H1 (cell line): ENCODE data around the gene TASOR2. TPM values are rescaled to one million over a fixed set of nuclear protein-coding genes. Genes with fewer than 3 reads are reported as not detected.

Source experiments
- CTCF ChIA-PET: fragments of 300-600 bp; sonication (Branson Sonifier 250); formaldehyde crosslinking; loops from one replicate; lab custom pipeline; 2021; ENCODE audit not compliant: partially characterized antibody; lab: Charles Lee
- POLR2A ChIA-PET: fragments of 300-600 bp; sonication (Branson Sonifier 250); formaldehyde crosslinking; loops from one replicate; lab custom pipeline; 2021; ENCODE audit warnings: inconsistent platforms; ENCODE audit not compliant: partially characterized antibody; lab: Charles Lee
- DNase-seq, 2 experiments: peaks; one replicate each; pipeline versions ENCODE4 v3.0.0 to v3.0.0-alpha.2; 2010 to 2022; ENCODE audit warnings: low spot score in 2 of 2, low read depth in 1 of 2, mixed read lengths in 1 of 2
- FAIRE-seq: peaks from 2 replicates; lab custom pipeline; 2011; peaks lifted over from hg19 to GRCh38; lab: Jason Lieb, UNC
- H2AFZ ChIP-seq: 2 replicates; pipeline ENCODE4 v1.8.1; 2012; ENCODE audit warnings: low read length, inconsistent platforms
- H2AK5ac ChIP-seq: 2 replicates; pipeline ENCODE4 v1.6.1; 2013; ENCODE audit warnings: low read depth, low read length
- H2BK120ac ChIP-seq: replicated peaks from 2 replicates; pipeline ENCODE3; 2013; ENCODE audit warnings: low read depth, low read length, inconsistent platforms
- H2BK12ac ChIP-seq: 2 replicates; pipeline ENCODE4 v1.6.1; 2013; ENCODE audit warnings: low read depth, low read length
- H2BK15ac ChIP-seq: 2 replicates; pipeline ENCODE4 v1.6.1; 2013; ENCODE audit warnings: low read length
- H2BK20ac ChIP-seq: 2 replicates; pipeline ENCODE4 v1.6.1; 2013; ENCODE audit warnings: low read length
- H2BK5ac ChIP-seq: 2 replicates; pipeline ENCODE4 v1.6.1; 2013; ENCODE audit warnings: low read depth, low read length
- H3K14ac ChIP-seq: 2 replicates; pipeline ENCODE4 v1.6.1; 2013; ENCODE audit warnings: inconsistent platforms; ENCODE audit not compliant: insufficient read length
- H3K18ac ChIP-seq: 2 replicates; pipeline ENCODE4 v1.6.1; 2013; ENCODE audit warnings: low read length; ENCODE audit errors: extremely low read depth
- H3K23ac ChIP-seq: 2 replicates; pipeline ENCODE4 v1.6.1; 2013; ENCODE audit warnings: inconsistent platforms; ENCODE audit not compliant: insufficient read length
- H3K23me2 ChIP-seq: 2 replicates; pipeline ENCODE4 v1.6.1; 2013; ENCODE audit warnings: low read depth, low read length
- H3K27ac ChIP-seq: 2 replicates; pipeline ENCODE4 v1.6.1; 2011; ENCODE audit warnings: low read depth, low read length, inconsistent platforms
- H3K27me3 ChIP-seq, 4 experiments: replicated peaks in 1 of 4; 1 replicate in 1 of 4; 2 replicates in 3 of 4; pipeline versions ENCODE4 v1.6.1 to v1.8.1; 2011 to 2013; ENCODE audit warnings: low read length in 3 of 4, mild to moderate bottlenecking in 3 of 4, inconsistent platforms in 2 of 4, mixed read lengths in 2 of 4, moderate library complexity in 1 of 4; ENCODE audit not compliant: control insufficient read depth in 3 of 4, insufficient read depth in 3 of 4; ENCODE audit errors: extremely low read depth in 1 of 4
- H3K36me3 ChIP-seq, 4 experiments: 2 replicates each; pipeline versions ENCODE4 v1.6.1 to v1.8.1; 2011 to 2013; ENCODE audit warnings: mild to moderate bottlenecking in 4 of 4, low read length in 3 of 4, moderate library complexity in 2 of 4, control low read depth in 1 of 4, inconsistent platforms in 1 of 4; ENCODE audit not compliant: insufficient read depth in 4 of 4, control insufficient read depth in 2 of 4
- H3K4ac ChIP-seq: replicated peaks from 2 replicates; pipeline ENCODE3; 2013; ENCODE audit warnings: low read length, low read depth, mixed read lengths, inconsistent platforms; ENCODE audit not compliant: insufficient read length
- H3K4me1 ChIP-seq, 4 experiments: replicated peaks in 1 of 4; 1 replicate in 1 of 4; 2 replicates in 3 of 4; pipeline versions ENCODE4 v1.6.1 to v1.8.1; 2011 to 2013; ENCODE audit warnings: low read length in 3 of 4, inconsistent platforms in 2 of 4, mixed read lengths in 1 of 4; ENCODE audit not compliant: insufficient read depth in 4 of 4, control insufficient read depth in 3 of 4
- H3K4me2 ChIP-seq, 2 experiments: 2 replicates each; pipeline versions ENCODE4 v1.6.1 to v1.8.1; 2011 to 2013; ENCODE audit warnings: low read depth in 2 of 2, low read length in 2 of 2, control low read depth in 1 of 2, inconsistent platforms in 1 of 2, mild to moderate bottlenecking in 1 of 2; ENCODE audit not compliant: insufficient read depth in 1 of 2
- H3K4me3 ChIP-seq, 4 experiments: fragments of 200-600, 300-600 bp in 1 of 4; sonication (generic), shearing (Covaris generic), sonication (Bioruptor Twin) in 1 of 4; 2 replicates each; pipeline versions ENCODE4 v1.5.1 to v1.8.1; 2011 to 2016; ENCODE audit warnings: low read length in 4 of 4, low read depth in 3 of 4, control low read depth in 2 of 4, inconsistent platforms in 2 of 4, mild to moderate bottlenecking in 2 of 4, mixed read lengths in 1 of 4, moderate library complexity in 1 of 4; ENCODE audit not compliant: insufficient read depth in 2 of 4; ENCODE audit errors: extremely low read depth in 1 of 4
- H3K56ac ChIP-seq: replicated peaks from 2 replicates; pipeline ENCODE3; 2013; ENCODE audit warnings: low read depth, mild to moderate bottlenecking, mixed read lengths, low read length, inconsistent platforms; ENCODE audit not compliant: insufficient read length
- H3K79me1 ChIP-seq: 2 replicates; pipeline ENCODE4 v1.6.1; 2013; ENCODE audit warnings: low read depth, low read length, control low read depth
- H3K79me2 ChIP-seq, 2 experiments: 2 replicates each; pipeline versions ENCODE4 v1.6.1 to v1.8.1; 2012 to 2013; ENCODE audit warnings: low read length in 2 of 2, mild to moderate bottlenecking in 2 of 2, inconsistent platforms in 1 of 2; ENCODE audit not compliant: insufficient read depth in 2 of 2, control insufficient read depth in 1 of 2
- H3K9ac ChIP-seq, 4 experiments: replicated peaks in 1 of 4; 1 replicate in 1 of 4; 2 replicates in 3 of 4; pipeline versions ENCODE4 v1.6.1 to v1.8.1; 2011 to 2013; ENCODE audit warnings: low read depth in 3 of 4, low read length in 3 of 4, control low read depth in 2 of 4, mild to moderate bottlenecking in 2 of 4, moderate library complexity in 2 of 4, inconsistent platforms in 1 of 4; ENCODE audit errors: extremely low read depth in 1 of 4
- H3K9me3 ChIP-seq, 2 experiments: 2 replicates each; pipeline versions ENCODE4 v1.6.1 to v1.8.1; 2012 to 2013; ENCODE audit warnings: mild to moderate bottlenecking in 2 of 2, moderate library complexity in 2 of 2, control low read depth in 1 of 2, inconsistent platforms in 1 of 2, low read depth in 1 of 2, low read length in 1 of 2, mixed read lengths in 1 of 2; ENCODE audit not compliant: insufficient read depth in 2 of 2
- H4K20me1 ChIP-seq, 2 experiments: replicated peaks in 1 of 2; 2 replicates each; pipeline versions ENCODE3 to v1.8.1; 2011 to 2013; ENCODE audit warnings: inconsistent platforms in 2 of 2, low read length in 2 of 2, mild to moderate bottlenecking in 1 of 2; ENCODE audit not compliant: insufficient read depth in 2 of 2, control insufficient read depth in 1 of 2
- H4K5ac ChIP-seq: 2 replicates; pipeline ENCODE4 v1.6.1; 2013; ENCODE audit warnings: low read length, low read depth, mixed read lengths, inconsistent platforms; ENCODE audit not compliant: insufficient read length
- H4K8ac ChIP-seq: 2 replicates; pipeline ENCODE4 v1.8.0; 2013; ENCODE audit warnings: mild to moderate bottlenecking, moderate library complexity, low read length, inconsistent platforms; ENCODE audit not compliant: insufficient read depth; ENCODE audit errors: extremely low read depth
- H4K91ac ChIP-seq: replicated peaks from 2 replicates; pipeline ENCODE3; 2013; ENCODE audit warnings: low read length, mixed read lengths, inconsistent platforms; ENCODE audit not compliant: insufficient read length
- BACH1 ChIP-seq: IDR thresholded peaks from 2 replicates; pipeline ENCODE4 v1.6.1; 2012; ENCODE audit warnings: low read length, improper control_type of control experiment
- E2F6 ChIP-seq: IDR thresholded peaks from 2 replicates; pipeline ENCODE4 v1.6.1; 2012; ENCODE audit warnings: inconsistent platforms
- FOSL1 ChIP-seq: IDR thresholded peaks from 2 replicates; pipeline ENCODE4 v1.6.1; 2011; ENCODE audit warnings: mild to moderate bottlenecking, low read depth, low read length, moderate library complexity; ENCODE audit not compliant: insufficient read depth
- GABPA ChIP-seq: IDR thresholded peaks from 2 replicates; pipeline ENCODE4 v1.6.1; 2011; ENCODE audit warnings: mild to moderate bottlenecking, low read length, moderate library complexity, borderline replicate concordance; ENCODE audit not compliant: insufficient read depth
- MAX ChIP-seq: IDR thresholded peaks from 2 replicates; pipeline ENCODE4 v1.6.1; 2012; ENCODE audit warnings: inconsistent platforms
- POLR2AphosphoS5 ChIP-seq: IDR thresholded peaks from 2 replicates; pipeline ENCODE4 v1.6.1; 2011; ENCODE audit warnings: low read depth, low read length
- RBBP5 ChIP-seq: IDR thresholded peaks from 2 replicates; pipeline ENCODE4 v1.7.1; 2012; ENCODE audit warnings: low read depth, mild to moderate bottlenecking, inconsistent platforms, low read length, moderate library complexity, borderline replicate concordance
- SIRT6 ChIP-seq: IDR thresholded peaks from one replicate; pipeline ENCODE4 v1.7.1; 2012; ENCODE audit warnings: low read length, inconsistent platforms
- YY1 ChIP-seq: IDR thresholded peaks from 2 replicates; pipeline ENCODE4 v1.6.1; 2011; ENCODE audit warnings: low read depth, mild to moderate bottlenecking, low read length
- WGBS, 2 experiments: shearing (Covaris generic) in 1 of 2; methylation state at CpG; one replicate each; pipeline versions ENCODE4 v1.1.6 to v1.1.7; 2013 to 2015; ENCODE audit warnings: low lambda C conversion rate in 2 of 2, mixed read lengths in 2 of 2, inconsistent platforms in 1 of 2, low coverage in 1 of 2, missing lambda C conversion rate in 1 of 2; ENCODE audit not compliant: insufficient replicate concordance in 2 of 2, insufficient coverage in 1 of 2, insufficient read length in 1 of 2; ENCODE audit errors: extremely low coverage in 1 of 2, missing lambda C conversion rate in 1 of 2; 5-methylcytosine and 5-hydroxymethylcytosine counted together
- polyA plus RNA-seq, 7 experiments: library from polyadenylated mRNA; depleted of rRNA in 3 of 7; stranded (reverse) in 5 of 7; unstranded in 2 of 7; fragments of >200 nt in 5 of 7; fragments of 200-250 nt in 2 of 7; gene quantifications; 1 replicate in 5 of 7; 2 replicates in 1 of 7; 4 replicates in 1 of 7; pipeline versions ENCODE4 v1.2.1 to v1.2.3, GENCODE V29; 2011 to 2013; ENCODE audit warnings: missing spikeins in 2 of 7, mixed read lengths in 2 of 7
- total RNA-seq: library from RNA; stranded (reverse); fragmentation: NEBNext Ultra II Directional; extraction: Animal tissue kit (Norgen Biotek cat#: 25700); gene quantifications from 2 replicates; pipeline ENCODE4 v1.2.1, GENCODE V29; 2021

TASOR2 gene
- total and polyA plus RNA-seq, 2 of the 8 experiments (the other 6 are each of a cell fraction or from before 2014, with no cell fraction given), result 13.1 to 74.9 TPM

GRCh38 chr10:5692461-5693358 lies 8.1 kb downstream of the TASOR2 start:
- H4K8ac ChIP-seq, result peak overlapping the region; percentile 89; the same call in 1 of the 2 replicates
- H3K23ac ChIP-seq, result no peak overlapping the region
- 0 out of 2 replicates have a peak overlapping the region, but pooled peaks have one; percentile 26 for H2AK5ac ChIP-seq
- peak overlapping the region; percentile 53 to 74 (median 69) for H3K4me3 ChIP-seq
- no peak overlapping the region for H3K14ac ChIP-seq
- POLR2A ChIA-PET, result interaction anchor here (0.6 to 1.9 kb wide), 8 partner anchors 9 to 1003 kb away, joined by 3 to 5 read pairs (median 3); partner anchors contain the start of gene GDI2
- CTCF ChIA-PET, result interaction anchor here (1.0 to 2.0 kb wide), 5 partner anchors 9 to 70 kb away, joined by 3 to 7 read pairs (median 4); no protein-coding TSS in a partner anchor
- peak overlapping the region; percentile 62; the same call in 1 of the 2 replicates for H2BK20ac ChIP-seq
- peak overlapping the region; percentile 77; the same call in 1 of the 2 replicates for H2AFZ ChIP-seq
- H2BK12ac ChIP-seq, result peak overlapping the region; percentile 76; the same call in 1 of the 2 replicates
- peaks cover 9% of the 10 kb centered on the region; the same call in 1 of the 2 replicates for H3K23me2 ChIP-seq
- peak overlapping the region in 3 of 4 experiments; percentile 35 to 47 (median 45); a peak in 5 of 7 replicates for H3K9ac ChIP-seq
- H2BK5ac ChIP-seq, result peak overlapping the region; percentile 61; the same call in 1 of the 2 replicates
- FAIRE-seq (no peak), DNase-seq (peak; percentile 23 to 78)
- H3K9me3 ChIP-seq, result no peaks in the 10 kb centered on the region
- H3K4me2 ChIP-seq, result peak overlapping the region; percentile 79 to 93
- H3K79me1 ChIP-seq, result peaks cover 3% of the 10 kb centered on the region; the same call in 1 of the 2 replicates
- H4K91ac ChIP-seq, result peak overlapping the region; percentile 84
- peak overlapping the region; percentile 83 for H3K4ac ChIP-seq
- peaks cover 2 to 6% (median 5%) of the 10 kb centered on the region in 4 experiments; a peak in 4 of 7 replicates for H3K4me1 ChIP-seq
- 5% methylated on average over 44 of the region's 49 CpGs; no CpG with 5 or more reads in 1 of the 2 experiments for WGBS, 2 experiments
- no peak overlapping the region for H3K27ac ChIP-seq
- peak overlapping the region; percentile 15 for H3K18ac ChIP-seq
- H4K5ac ChIP-seq, result peak overlapping the region; percentile 68
- H2BK15ac ChIP-seq, result no peak overlapping the region
- peaks cover 14 to 98% of the 10 kb centered on the region in 2 experiments for H3K79me2 ChIP-seq
- H3K36me3 ChIP-seq, result no peaks in the 10 kb centered on the region
- H3K56ac ChIP-seq, result peak overlapping the region; percentile 33
- H3K27me3 ChIP-seq, result no peaks in the 10 kb centered on the region
- H2BK120ac ChIP-seq, result peak overlapping the region; percentile 51
- peaks cover 0 to 4% of the 10 kb centered on the region in 2 experiments for H4K20me1 ChIP-seq
- TF ChIP-seq RBBP5, result peak; percentile 81; the same call in 1 of the 2 replicates
- TF ChIP-seq YY1, result no peak
- TF ChIP-seq BACH1, result peak; percentile 20; the same call in 1 of the 2 replicates
- no peak for TF ChIP-seq GABPA
- TF ChIP-seq MAX, result peak; percentile 78
- TF ChIP-seq FOSL1, result 0 out of 2 replicates have a peak, but pooled peaks have one; percentile 52
- no peak for TF ChIP-seq SIRT6
- no peak for TF ChIP-seq POLR2AphosphoS5
- TF ChIP-seq E2F6, result peak; percentile 45; the same call in 1 of the 2 replicates
